Stimulated activated memory B cell treated with anti-CD40 and anti-IgM and Interleukin-4, amounts not matched to agents 10 μg/mL and 1 μg/mL and 100 μg/mL, for 72 hours (primary cell): Measurements from ENCODE around the gene ATP6V0B.

ENCODE experiments used
- ATAC-seq: fragments of 150-1000 bp; cut with Tn5 transposase; 2 replicates; pipeline ENCODE4 v1.10.0; 2021
- H3K27ac Mint-ChIP-seq: one replicate; pipeline ENCODE4 v1.8.0; 2022; ENCODE audit warnings: mild to moderate bottlenecking, mixed read lengths
- H3K27me3 Mint-ChIP-seq: one replicate; pipeline ENCODE4 v1.8.0; 2022; ENCODE audit warnings: mixed read lengths
- H3K36me3 Mint-ChIP-seq: one replicate; pipeline ENCODE4 v1.8.0; 2022; ENCODE audit warnings: mixed read lengths
- H3K4me1 Mint-ChIP-seq: one replicate; pipeline ENCODE4 v1.8.0; 2022; ENCODE audit warnings: mixed read lengths
- H3K4me3 Mint-ChIP-seq: one replicate; pipeline ENCODE4 v1.8.0; 2022; ENCODE audit warnings: mild to moderate bottlenecking, moderate library complexity, mixed read lengths
- H3K9me3 Mint-ChIP-seq: one replicate; pipeline ENCODE4 v1.8.0; 2022; ENCODE audit warnings: mixed read lengths

The ATP6V0B gene

DNA sequence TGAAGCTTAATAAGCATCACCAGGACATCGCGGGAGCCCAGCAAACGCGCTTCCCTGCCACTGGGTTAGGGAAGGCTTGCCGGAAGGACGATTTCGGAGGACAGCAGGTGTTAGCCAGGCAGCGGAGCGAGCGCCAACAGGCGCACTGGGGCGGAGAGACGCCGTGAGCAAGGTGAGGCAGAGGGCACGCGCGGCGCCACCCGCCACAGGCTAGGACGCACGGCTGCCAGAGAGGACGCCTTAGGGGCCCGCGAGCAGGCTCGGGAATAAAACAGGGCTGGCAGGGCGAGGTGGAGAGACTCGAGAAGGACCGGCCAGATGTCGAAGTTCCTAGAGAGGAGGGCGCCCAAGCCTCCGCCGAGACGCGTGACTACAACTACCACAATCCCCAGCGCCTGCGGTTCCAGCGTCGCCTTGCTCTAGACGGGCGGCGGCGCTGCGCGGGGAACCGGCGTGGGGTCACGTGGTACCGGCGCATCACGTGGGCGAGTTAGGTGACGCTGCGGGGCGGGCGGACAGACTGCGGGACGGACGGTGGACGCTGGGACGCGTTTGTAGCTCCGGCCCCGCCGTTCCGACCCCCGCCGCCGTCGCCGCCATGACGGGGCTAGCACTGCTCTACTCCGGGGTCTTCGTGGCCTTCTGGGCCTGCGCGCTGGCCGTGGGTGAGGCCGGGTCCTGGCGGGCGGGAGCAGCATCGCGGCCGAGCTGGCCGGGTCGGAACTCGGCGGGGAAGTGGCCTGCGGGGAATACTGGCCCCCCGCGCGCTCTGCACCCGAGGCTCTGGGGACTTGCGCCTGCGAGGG lies at the start of gene ATP6V0B:
Gene ATP6V0B, plus strand, starts transcription at position 518 of the 806 bp plus-strand sequence. Its CDS starts 81 bp downstream, at position 599.
- Mint-ChIP-seq H3K4me3 (peak within 1 kb of the TSS; percentile 92), H3K9me3 (no peaks in the 10 kb centered on the region), H3K4me1 (peaks cover 68% of the 10 kb centered on the region), H3K36me3 (peaks cover 27% of the 10 kb centered on the region), H3K27ac (peak within 1 kb of the TSS; percentile 95), H3K27me3 (no peaks in the 10 kb centered on the region)
- peak; percentile 89 for ATAC-seq

DNA sequence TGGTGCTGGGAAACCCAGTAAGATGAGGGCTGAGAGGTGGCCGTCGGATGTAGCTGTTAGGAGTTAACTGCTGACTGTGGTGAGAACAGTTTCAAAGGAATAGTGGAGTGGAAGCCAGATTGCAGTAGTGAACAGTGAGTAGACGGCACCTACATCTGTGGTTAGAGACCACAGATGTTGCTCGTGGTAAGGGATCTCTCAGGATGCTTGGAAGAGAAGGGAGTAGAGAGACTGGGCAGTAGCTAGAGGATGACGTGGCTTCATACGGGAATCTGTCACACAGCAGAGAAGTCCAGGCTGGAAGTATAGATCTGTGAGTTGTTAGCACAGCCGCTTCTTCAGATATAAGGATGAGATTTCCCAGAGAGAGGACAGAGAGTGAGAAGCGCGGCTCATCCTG lies 48.9 kb upstream of the ATP6V0B start:
- ATAC-seq, result no peak
- no peaks in the 10 kb centered on the region for H3K4me1 Mint-ChIP-seq
- no peaks in the 10 kb centered on the region for H3K27me3 Mint-ChIP-seq
- no peaks in the 10 kb centered on the region for H3K9me3 Mint-ChIP-seq
- no peak overlapping the region for H3K4me3 Mint-ChIP-seq
- peaks cover 41% of the 10 kb centered on the region for H3K36me3 Mint-ChIP-seq
- no peak overlapping the region for H3K27ac Mint-ChIP-seq

- Mint-ChIP-seq H3K27me3 (peaks cover 33% of the 10 kb centered on the region), H3K9me3 (no peaks in the 10 kb centered on the region), H3K4me1 (peaks cover 18% of the 10 kb centered on the region), H3K4me3 (no peak overlapping the region), H3K36me3 (peaks cover 26% of the 10 kb centered on the region), H3K27ac (no peak overlapping the region)
- ATAC-seq, result no peak
Measured at GRCh38 chr1:43930168-43930948, 44.4 kb upstream of the ATP6V0B start.

DNA sequence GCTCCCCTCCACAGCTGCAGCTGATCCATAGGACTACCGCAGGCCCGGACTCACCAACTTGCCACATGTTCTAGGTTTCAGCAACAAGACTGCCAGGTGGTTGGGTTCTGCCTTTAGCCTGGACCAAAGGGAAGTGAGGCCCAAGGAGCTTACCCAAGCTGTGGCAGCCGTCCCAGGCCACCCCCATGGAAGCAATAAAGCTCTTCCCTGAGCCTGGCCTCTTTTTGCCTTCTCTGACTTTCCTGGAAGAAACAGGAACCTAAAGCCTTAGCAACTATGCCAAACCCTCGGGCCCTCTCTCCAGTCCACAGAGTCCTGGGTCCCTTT lies 43.8 kb upstream of the ATP6V0B start:
- H3K4me1 Mint-ChIP-seq, result peaks cover 18% of the 10 kb centered on the region
- peaks cover 20% of the 10 kb centered on the region for H3K36me3 Mint-ChIP-seq
- no peak overlapping the region for H3K4me3 Mint-ChIP-seq
- no peak for ATAC-seq
- H3K9me3 Mint-ChIP-seq, result no peaks in the 10 kb centered on the region
- H3K27me3 Mint-ChIP-seq, result peaks cover 38% of the 10 kb centered on the region
- no peak overlapping the region for H3K27ac Mint-ChIP-seq

- Mint-ChIP-seq H3K4me3 (no peak overlapping the region), H3K27me3 (peaks cover 38% of the 10 kb centered on the region), H3K27ac (no peak overlapping the region), H3K4me1 (peaks cover 23% of the 10 kb centered on the region), H3K9me3 (no peaks in the 10 kb centered on the region), H3K36me3 (peaks cover 11% of the 10 kb centered on the region)
- no peak for ATAC-seq
Measured at GRCh38 chr1:43931711-43932660, 42.8 kb upstream of the ATP6V0B start.

- H3K9me3 Mint-ChIP-seq, result no peaks in the 10 kb centered on the region
- no peak overlapping the region for H3K4me3 Mint-ChIP-seq
- peaks cover 38% of the 10 kb centered on the region for H3K27me3 Mint-ChIP-seq
- peaks cover 10% of the 10 kb centered on the region for H3K36me3 Mint-ChIP-seq
- no peak overlapping the region for H3K27ac Mint-ChIP-seq
- peaks cover 23% of the 10 kb centered on the region for H3K4me1 Mint-ChIP-seq
- ATAC-seq, result no peak
Measured at GRCh38 chr1:43932786-43933385, 41.9 kb upstream of the ATP6V0B start.

DNA sequence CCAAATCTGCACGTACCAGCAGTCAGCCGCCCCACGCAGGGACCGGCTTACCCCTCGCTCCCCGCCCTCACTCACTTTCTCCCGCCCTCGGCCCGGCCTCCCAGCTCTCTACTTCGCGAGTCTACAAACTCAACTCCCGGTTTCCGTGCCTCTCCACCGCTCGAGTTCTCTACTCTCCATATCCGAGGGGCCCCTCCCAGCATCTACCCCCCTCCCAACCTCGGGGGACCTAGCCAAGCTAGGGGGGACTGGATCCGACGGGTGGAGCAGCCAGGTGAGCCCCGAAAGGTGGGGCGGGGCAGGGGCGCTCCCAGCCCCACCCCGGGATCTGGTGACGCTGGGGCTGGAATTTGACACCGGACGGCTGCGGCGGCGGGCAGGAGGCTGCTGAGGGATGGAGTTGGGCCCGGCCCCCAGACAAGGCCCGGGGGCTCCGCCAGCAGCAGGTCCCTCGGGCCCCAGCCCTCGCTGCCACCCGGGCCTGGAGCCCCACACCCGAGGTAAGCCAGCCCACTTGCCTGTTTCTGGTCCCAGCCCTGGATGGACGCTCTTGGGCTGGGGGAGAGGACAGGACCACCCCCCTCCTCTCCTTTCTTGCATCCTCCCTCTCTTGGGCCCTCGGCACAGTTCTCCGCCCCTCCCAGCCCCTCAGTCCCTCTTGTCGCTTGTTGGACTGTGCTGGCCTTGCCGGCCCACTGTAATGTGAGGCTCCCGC lies 41.2 kb upstream of the ATP6V0B start, which contains the start of gene ARTN:
Gene ARTN, plus strand, starts transcription at position 416 of the 715 bp plus-strand sequence. CDS start 1,856 bp downstream, outside the sequence.
- H3K4me1 Mint-ChIP-seq, result peaks cover 23% of the 10 kb centered on the region
- H3K4me3 Mint-ChIP-seq, result peak within 1 kb of the TSS; percentile 46
- H3K36me3 Mint-ChIP-seq, result peaks cover 16% of the 10 kb centered on the region
- H3K27ac Mint-ChIP-seq, result no peak within 1 kb of the TSS
- peaks cover 38% of the 10 kb centered on the region for H3K27me3 Mint-ChIP-seq
- no peaks in the 10 kb centered on the region for H3K9me3 Mint-ChIP-seq
- ATAC-seq, result no peak

DNA sequence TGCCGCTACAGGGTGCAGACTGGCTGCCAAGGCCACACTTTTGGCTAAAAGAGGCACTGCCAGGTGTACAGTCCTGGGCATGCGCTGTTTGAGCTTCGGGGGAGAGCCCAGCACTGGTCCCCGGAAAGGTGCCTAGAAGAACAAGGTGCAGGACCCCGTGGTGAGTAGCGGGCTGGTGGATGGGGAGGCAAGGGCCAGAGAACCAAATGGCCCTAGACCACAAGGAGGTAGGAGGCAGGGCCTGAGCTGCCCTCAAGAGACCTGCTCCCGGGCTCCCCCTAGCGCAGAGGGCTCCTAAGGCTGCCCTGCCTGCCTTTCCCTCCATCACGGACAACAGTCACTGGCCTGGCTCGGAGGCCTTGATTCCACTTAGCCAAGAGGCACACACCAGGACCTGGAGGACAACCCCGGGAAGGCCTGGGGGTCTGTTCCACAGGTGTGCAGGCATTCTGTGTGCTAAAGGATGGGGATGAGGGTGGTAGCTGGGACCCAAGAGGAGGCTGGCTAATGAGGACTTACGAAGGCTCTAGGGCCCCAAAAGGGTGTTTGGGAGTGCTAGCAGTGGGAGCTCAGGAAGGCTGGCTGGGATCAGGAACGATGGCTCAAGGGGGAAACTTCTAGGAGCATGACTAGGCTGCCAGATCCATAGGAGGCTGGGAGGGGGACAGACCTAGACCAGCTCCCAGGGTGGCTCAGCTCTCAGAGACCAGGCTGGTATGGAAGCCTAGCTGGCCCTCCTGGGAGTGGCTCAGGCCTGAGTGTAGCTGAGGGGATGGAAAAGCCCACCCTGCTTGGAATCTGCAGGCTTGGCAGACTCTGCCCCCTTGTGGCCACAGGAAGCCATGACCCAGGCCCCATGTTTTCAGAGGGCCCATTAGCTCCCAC lies 40.4 kb upstream of the ATP6V0B start:
- peaks cover 23% of the 10 kb centered on the region for H3K4me1 Mint-ChIP-seq
- H3K27ac Mint-ChIP-seq, result no peak overlapping the region
- peak overlapping the region; percentile 46 for H3K4me3 Mint-ChIP-seq
- peaks cover 21% of the 10 kb centered on the region for H3K36me3 Mint-ChIP-seq
- peak; percentile 53 for ATAC-seq
- no peaks in the 10 kb centered on the region for H3K9me3 Mint-ChIP-seq
- H3K27me3 Mint-ChIP-seq, result peaks cover 38% of the 10 kb centered on the region

- peaks cover 23% of the 10 kb centered on the region for H3K36me3 Mint-ChIP-seq
- no peak overlapping the region for H3K27ac Mint-ChIP-seq
- ATAC-seq, result no peak
- H3K4me1 Mint-ChIP-seq, result peaks cover 23% of the 10 kb centered on the region
- no peaks in the 10 kb centered on the region for H3K9me3 Mint-ChIP-seq
- H3K27me3 Mint-ChIP-seq, result peaks cover 38% of the 10 kb centered on the region
- H3K4me3 Mint-ChIP-seq, result no peak overlapping the region
Measured at GRCh38 chr1:43934986-43935324, 39.8 kb upstream of the ATP6V0B start.

DNA sequence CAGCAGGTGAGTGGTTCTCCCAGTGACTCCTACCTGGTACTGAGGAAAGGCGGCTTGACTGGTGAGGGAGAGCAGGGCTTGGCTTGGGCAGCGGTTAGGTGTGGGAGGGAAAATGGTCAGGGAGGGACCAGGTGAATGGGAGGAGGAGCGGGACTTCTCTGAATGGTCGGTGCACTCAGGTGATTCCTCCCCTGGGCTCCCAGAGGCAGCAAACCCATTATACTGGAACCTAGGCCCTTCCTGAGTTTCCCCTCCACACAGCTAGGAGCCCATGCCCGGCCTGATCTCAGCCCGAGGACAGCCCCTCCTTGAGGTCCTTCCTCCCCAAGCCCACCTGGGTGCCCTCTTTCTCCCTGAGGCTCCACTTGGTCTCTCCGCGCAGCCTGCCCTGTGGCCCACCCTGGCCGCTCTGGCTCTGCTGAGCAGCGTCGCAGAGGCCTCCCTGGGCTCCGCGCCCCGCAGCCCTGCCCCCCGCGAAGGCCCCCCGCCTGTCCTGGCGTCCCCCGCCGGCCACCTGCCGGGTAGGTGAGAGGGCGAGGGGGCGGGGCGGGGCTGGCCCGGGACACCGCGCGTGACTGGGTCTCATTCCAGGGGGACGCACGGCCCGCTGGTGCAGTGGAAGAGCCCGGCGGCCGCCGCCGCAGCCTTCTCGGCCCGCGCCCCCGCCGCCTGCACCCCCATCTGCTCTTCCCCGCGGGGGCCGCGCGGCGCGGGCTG lies 38.9 kb upstream of the ATP6V0B start:
- peak overlapping the region; percentile 4 for H3K4me3 Mint-ChIP-seq

DNA sequence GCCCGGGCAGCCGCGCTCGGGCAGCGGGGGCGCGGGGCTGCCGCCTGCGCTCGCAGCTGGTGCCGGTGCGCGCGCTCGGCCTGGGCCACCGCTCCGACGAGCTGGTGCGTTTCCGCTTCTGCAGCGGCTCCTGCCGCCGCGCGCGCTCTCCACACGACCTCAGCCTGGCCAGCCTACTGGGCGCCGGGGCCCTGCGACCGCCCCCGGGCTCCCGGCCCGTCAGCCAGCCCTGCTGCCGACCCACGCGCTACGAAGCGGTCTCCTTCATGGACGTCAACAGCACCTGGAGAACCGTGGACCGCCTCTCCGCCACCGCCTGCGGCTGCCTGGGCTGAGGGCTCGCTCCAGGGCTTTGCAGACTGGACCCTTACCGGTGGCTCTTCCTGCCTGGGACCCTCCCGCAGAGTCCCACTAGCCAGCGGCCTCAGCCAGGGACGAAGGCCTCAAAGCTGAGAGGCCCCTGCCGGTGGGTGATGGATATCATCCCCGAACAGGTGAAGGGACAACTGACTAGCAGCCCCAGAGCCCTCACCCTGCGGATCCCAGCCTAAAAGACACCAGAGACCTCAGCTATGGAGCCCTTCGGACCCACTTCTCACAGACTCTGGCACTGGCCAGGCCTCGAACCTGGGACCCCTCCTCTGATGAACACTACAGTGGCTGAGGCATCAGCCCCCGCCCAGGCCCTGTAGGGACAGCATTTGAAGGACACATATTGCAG lies 38.2 kb upstream of the ATP6V0B start:
- H3K27me3 Mint-ChIP-seq, result peaks cover 38% of the 10 kb centered on the region
- peaks cover 27% of the 10 kb centered on the region for H3K36me3 Mint-ChIP-seq
- peak; percentile 31 for ATAC-seq
- peaks cover 23% of the 10 kb centered on the region for H3K4me1 Mint-ChIP-seq
- no peak overlapping the region for H3K27ac Mint-ChIP-seq
- H3K9me3 Mint-ChIP-seq, result no peaks in the 10 kb centered on the region
- peak overlapping the region; percentile 73 for H3K4me3 Mint-ChIP-seq

More for the DNA sequence above, 38.9 kb upstream of the ATP6V0B start:
- Mint-ChIP-seq H3K27ac (no peak overlapping the region), H3K4me1 (peaks cover 23% of the 10 kb centered on the region), H3K27me3 (peaks cover 38% of the 10 kb centered on the region), H3K36me3 (peaks cover 27% of the 10 kb centered on the region), H3K9me3 (no peaks in the 10 kb centered on the region)
- peak; percentile 35 for ATAC-seq

- no peaks in the 10 kb centered on the region for H3K9me3 Mint-ChIP-seq
- no peak overlapping the region for H3K4me3 Mint-ChIP-seq
- H3K4me1 Mint-ChIP-seq, result peaks cover 23% of the 10 kb centered on the region
- ATAC-seq, result no peak
- peaks cover 27% of the 10 kb centered on the region for H3K36me3 Mint-ChIP-seq
- peaks cover 35% of the 10 kb centered on the region for H3K27me3 Mint-ChIP-seq
- H3K27ac Mint-ChIP-seq, result no peak overlapping the region
Measured at GRCh38 chr1:43937179-43937865, 37.4 kb upstream of the ATP6V0B start.
